ENCODE measurements around the gene PDE1A.
A peak's percentile ranks its signal among the peaks of the same experiment; 100 is the strongest.

Gene PDE1A

DNA sequence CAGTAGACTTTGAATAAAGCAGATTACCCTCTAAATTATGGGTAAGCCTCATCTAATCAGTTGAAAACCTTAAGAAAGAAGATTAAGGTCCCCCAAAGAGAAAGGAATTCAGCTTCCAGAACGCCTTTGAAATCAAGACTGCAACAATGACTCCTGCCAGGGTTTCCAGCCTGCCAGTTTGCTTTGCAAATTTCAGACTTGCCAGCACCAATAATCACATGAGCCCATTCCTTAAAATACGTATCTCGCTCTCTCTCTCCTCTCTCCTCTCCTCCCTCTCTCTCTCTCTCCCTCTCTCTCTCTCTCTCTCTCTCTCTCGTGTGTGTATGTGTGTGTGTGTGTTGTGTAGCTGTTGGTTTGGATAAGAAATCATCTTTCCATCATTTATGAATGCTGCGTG, 184.2 kb downstream of the PDE1A start:
- no peaks in the 10 kb centered on the region for H3K9me3 ChIP-seq (ENCODE audit: insufficient read depth, low read depth, low read length)
- H3K4me3 ChIP-seq (ENCODE audit: low read length, poor library complexity, severe bottlenecking), result no peak overlapping the region
- no peaks in the 10 kb centered on the region for H3K4me1 ChIP-seq (ENCODE audit: insufficient read depth, low read length, poor library complexity, severe bottlenecking)
- H3K9ac ChIP-seq (ENCODE audit: low read depth, low read length, poor library complexity, severe bottlenecking), result no peak overlapping the region
- no peak overlapping the region for H2AFZ ChIP-seq (ENCODE audit: low read length)
- no peaks in the 10 kb centered on the region for H3K9me2 ChIP-seq (replicated peaks; ENCODE audit: low read depth, low read length)
- TF ChIP-seq, protein P1, sequence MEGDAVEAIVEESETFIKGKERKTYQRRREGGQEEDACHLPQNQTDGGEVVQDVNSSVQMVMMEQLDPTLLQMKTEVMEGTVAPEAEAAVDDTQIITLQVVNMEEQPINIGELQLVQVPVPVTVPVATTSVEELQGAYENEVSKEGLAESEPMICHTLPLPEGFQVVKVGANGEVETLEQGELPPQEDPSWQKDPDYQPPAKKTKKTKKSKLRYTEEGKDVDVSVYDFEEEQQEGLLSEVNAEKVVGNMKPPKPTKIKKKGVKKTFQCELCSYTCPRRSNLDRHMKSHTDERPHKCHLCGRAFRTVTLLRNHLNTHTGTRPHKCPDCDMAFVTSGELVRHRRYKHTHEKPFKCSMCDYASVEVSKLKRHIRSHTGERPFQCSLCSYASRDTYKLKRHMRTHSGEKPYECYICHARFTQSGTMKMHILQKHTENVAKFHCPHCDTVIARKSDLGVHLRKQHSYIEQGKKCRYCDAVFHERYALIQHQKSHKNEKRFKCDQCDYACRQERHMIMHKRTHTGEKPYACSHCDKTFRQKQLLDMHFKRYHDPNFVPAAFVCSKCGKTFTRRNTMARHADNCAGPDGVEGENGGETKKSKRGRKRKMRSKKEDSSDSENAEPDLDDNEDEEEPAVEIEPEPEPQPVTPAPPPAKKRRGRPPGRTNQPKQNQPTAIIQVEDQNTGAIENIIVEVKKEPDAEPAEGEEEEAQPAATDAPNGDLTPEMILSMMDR (conservative IDR thresholded peaks at IDR 0.05; ENCODE audit: low read length), result no peak
- no peak for TF ChIP-seq EZH2phosphoT487 (IDR thresholded peaks at IDR 0.05; ENCODE audit: borderline replicate concordance)
- H4K20me1 ChIP-seq (ENCODE audit: insufficient read depth, low read length, poor library complexity, severe bottlenecking), result no peaks in the 10 kb centered on the region
- no peaks in the 10 kb centered on the region for H3F3A ChIP-seq (ENCODE audit: low read depth)
- H3K4me2 ChIP-seq (ENCODE audit: low read depth, low read length, poor library complexity, severe bottlenecking), result no peak overlapping the region
- H3K27me3 ChIP-seq (ENCODE audit: insufficient read depth, low read length, poor library complexity, severe bottlenecking), result no peaks in the 10 kb centered on the region
- H3K36me3 ChIP-seq (ENCODE audit: insufficient read depth, low read length), result no peaks in the 10 kb centered on the region
- H3K79me2 ChIP-seq (ENCODE audit: insufficient read depth, low read length), result no peaks in the 10 kb centered on the region

DNA sequence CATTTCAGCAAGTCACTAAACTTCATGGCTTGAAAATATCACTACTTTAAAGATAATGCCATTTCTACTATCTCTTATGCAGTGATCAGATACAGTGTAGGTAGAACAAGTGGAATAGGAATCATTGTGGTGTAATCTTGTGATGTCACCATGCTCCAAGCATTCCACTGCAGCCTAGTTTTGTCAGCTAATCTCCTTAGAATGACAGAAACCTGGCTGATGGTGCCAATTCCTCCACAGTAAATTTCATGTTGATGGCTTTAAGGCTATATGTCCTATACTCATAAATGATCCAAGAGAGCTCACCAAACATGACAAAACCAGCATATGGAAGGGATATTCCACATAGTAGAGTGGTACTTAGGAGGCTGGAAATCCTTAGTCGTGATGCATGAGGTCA, 184.9 kb downstream of the PDE1A start:
- no peak overlapping the region for H3K4me2 ChIP-seq (ENCODE audit: low read depth, low read length, poor library complexity, severe bottlenecking)
- no peak overlapping the region for H3K9ac ChIP-seq (ENCODE audit: low read depth, low read length, poor library complexity, severe bottlenecking)
- no peaks in the 10 kb centered on the region for H3F3A ChIP-seq (ENCODE audit: low read depth)
- no peaks in the 10 kb centered on the region for H3K36me3 ChIP-seq (ENCODE audit: insufficient read depth, low read length)
- TF ChIP-seq, protein P1 (conservative IDR thresholded peaks at IDR 0.05; ENCODE audit: low read length), result no peak
- TF ChIP-seq EZH2phosphoT487 (IDR thresholded peaks at IDR 0.05; ENCODE audit: borderline replicate concordance), result no peak
- H3K9me2 ChIP-seq (replicated peaks; ENCODE audit: low read depth, low read length), result no peaks in the 10 kb centered on the region
- H2AFZ ChIP-seq (ENCODE audit: low read length), result no peak overlapping the region
- no peaks in the 10 kb centered on the region for H3K4me1 ChIP-seq (ENCODE audit: insufficient read depth, low read length, poor library complexity, severe bottlenecking)
- H3K4me3 ChIP-seq (ENCODE audit: low read length, poor library complexity, severe bottlenecking), result no peak overlapping the region
- H3K79me2 ChIP-seq (ENCODE audit: insufficient read depth, low read length), result no peaks in the 10 kb centered on the region
- H3K27me3 ChIP-seq (ENCODE audit: insufficient read depth, low read length, poor library complexity, severe bottlenecking), result no peaks in the 10 kb centered on the region
- no peaks in the 10 kb centered on the region for H3K9me3 ChIP-seq (ENCODE audit: insufficient read depth, low read depth, low read length)
- no peaks in the 10 kb centered on the region for H4K20me1 ChIP-seq (ENCODE audit: insufficient read depth, low read length, poor library complexity, severe bottlenecking)

DNA sequence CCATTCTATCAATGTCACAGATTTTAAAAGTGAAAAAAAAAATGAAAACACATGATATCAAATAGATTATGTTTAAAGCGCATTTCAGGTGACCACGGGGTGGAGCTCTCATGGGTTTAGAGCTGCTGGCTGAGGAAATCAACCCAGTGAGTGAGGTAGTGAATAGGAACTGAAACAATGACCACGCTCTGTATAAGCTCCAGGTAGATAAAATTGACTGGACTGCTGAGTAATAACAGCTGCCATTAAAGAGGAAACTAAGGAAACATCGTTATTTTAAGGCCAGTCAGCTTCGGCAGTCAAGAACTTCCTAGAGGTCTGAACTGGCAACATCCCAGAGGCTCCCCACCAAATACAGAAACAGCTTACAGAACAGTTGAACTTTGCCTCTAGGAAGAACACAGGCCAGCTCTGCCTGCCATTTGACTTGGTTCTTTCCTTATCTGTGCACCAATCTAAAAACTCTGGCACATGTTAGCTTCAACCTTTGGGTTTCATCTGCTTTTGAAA, 185.9 kb downstream of the PDE1A start:
- H3K4me3 ChIP-seq (ENCODE audit: low read length, poor library complexity, severe bottlenecking), result no peak overlapping the region
- H3K9me2 ChIP-seq (replicated peaks; ENCODE audit: low read depth, low read length), result no peaks in the 10 kb centered on the region
- H3K9ac ChIP-seq (ENCODE audit: low read depth, low read length, poor library complexity, severe bottlenecking), result no peak overlapping the region
- H3F3A ChIP-seq (ENCODE audit: low read depth), result no peaks in the 10 kb centered on the region
- H4K20me1 ChIP-seq (ENCODE audit: insufficient read depth, low read length, poor library complexity, severe bottlenecking), result no peaks in the 10 kb centered on the region
- H3K4me2 ChIP-seq (ENCODE audit: low read depth, low read length, poor library complexity, severe bottlenecking), result no peak overlapping the region
- H3K27me3 ChIP-seq (ENCODE audit: insufficient read depth, low read length, poor library complexity, severe bottlenecking), result no peaks in the 10 kb centered on the region
- H3K4me1 ChIP-seq (ENCODE audit: insufficient read depth, low read length, poor library complexity, severe bottlenecking), result no peaks in the 10 kb centered on the region
- TF ChIP-seq, protein P1 (conservative IDR thresholded peaks at IDR 0.05; ENCODE audit: low read length), result peak; percentile 78
- no peak for TF ChIP-seq EZH2phosphoT487 (IDR thresholded peaks at IDR 0.05; ENCODE audit: borderline replicate concordance)
- H3K36me3 ChIP-seq (ENCODE audit: insufficient read depth, low read length), result no peaks in the 10 kb centered on the region
- H2AFZ ChIP-seq (ENCODE audit: low read length), result peak overlapping the region; percentile 85
- H3K79me2 ChIP-seq (ENCODE audit: insufficient read depth, low read length), result no peaks in the 10 kb centered on the region
- no peaks in the 10 kb centered on the region for H3K9me3 ChIP-seq (ENCODE audit: insufficient read depth, low read depth, low read length)

Data from Loucy (cell line).